Mammary epithelial cell (primary cell): Measurements from ENCODE around the gene PSMD14.

ENCODE experiments used
- CTCF ChIP-seq, 2 donors: IDR thresholded peaks in 1 of 2; conservative IDR thresholded peaks in 1 of 2; 2 replicates each; pipeline ENCODE4 v1.5.1; 2011 to 2012; ENCODE audit warnings: inconsistent platforms in 2 of 2, low read length in 2 of 2, mild to moderate bottlenecking in 2 of 2, control low read depth in 1 of 2, low read depth in 1 of 2; ENCODE audit not compliant: insufficient read depth in 1 of 2; ENCODE audit errors: extremely low read depth in 1 of 2
- EZH2 ChIP-seq: IDR thresholded peaks from 2 replicates; pipeline ENCODE4 v1.6.1; 2012; ENCODE audit warnings: low read length, inconsistent platforms, borderline replicate concordance

- TF ChIP-seq CTCF (conservative IDR thresholded peaks at IDR 0.05 in 1 of 2, IDR thresholded peaks at IDR 0.05 in 1 of 2; ENCODE audit: extremely low read depth in 1 of 2, insufficient read depth in 1 of 2, low read depth in 1 of 2, low read length in 2 of 2) (no peak), EZH2 (no peak)
These were observed 119.7 kb downstream of the PSMD14 start for GRCh38 chr2:161427664-161428587.
